Measurements from ENCODE around the gene DGKI.

DGKI gene

DNA sequence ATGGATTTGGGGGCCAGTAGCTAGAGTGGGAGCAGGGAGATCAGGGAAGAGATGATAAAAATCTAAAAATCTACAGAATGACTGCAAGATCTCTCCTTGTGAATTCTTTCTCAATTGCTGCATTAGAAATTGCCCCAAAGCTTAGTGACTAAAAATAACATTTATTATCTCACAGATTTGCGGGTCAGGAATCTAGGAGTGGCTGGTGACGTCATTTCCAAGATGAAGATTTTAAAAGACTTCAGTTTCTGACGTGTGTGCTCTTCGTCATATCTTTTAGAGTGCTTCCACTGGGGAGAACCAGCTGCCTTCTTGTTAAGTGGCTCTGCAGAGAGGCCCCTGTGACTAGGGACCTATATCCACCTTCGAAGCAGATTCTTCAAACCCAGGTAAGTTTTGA lies 112.6 kb downstream of the DGKI start:
- H3K4me3 ChIP-seq (ENCODE audit: low read length), result no peak overlapping the region
- no peaks in the 10 kb centered on the region for H3K4me1 ChIP-seq (ENCODE audit: low read length)
- no peaks in the 10 kb centered on the region for H3K36me3 ChIP-seq (replicated peaks; ENCODE audit: low read depth, low read length)
- no peak overlapping the region for H3K27ac ChIP-seq (ENCODE audit: low read length)
- no peaks in the 10 kb centered on the region for H3K27me3 ChIP-seq (ENCODE audit: low read depth, low read length)
- no peak overlapping the region for H3K9ac ChIP-seq (ENCODE audit: low read length)
- H3K79me2 ChIP-seq (ENCODE audit: low read length), result no peaks in the 10 kb centered on the region
- H3K4me2 ChIP-seq (ENCODE audit: low read length), result no peak overlapping the region
- H2AFZ ChIP-seq (ENCODE audit: low read depth, low read length), result no peak overlapping the region
- no peaks in the 10 kb centered on the region for H4K20me1 ChIP-seq (ENCODE audit: insufficient read depth, low read length)
- TF ChIP-seq, protein P1, sequence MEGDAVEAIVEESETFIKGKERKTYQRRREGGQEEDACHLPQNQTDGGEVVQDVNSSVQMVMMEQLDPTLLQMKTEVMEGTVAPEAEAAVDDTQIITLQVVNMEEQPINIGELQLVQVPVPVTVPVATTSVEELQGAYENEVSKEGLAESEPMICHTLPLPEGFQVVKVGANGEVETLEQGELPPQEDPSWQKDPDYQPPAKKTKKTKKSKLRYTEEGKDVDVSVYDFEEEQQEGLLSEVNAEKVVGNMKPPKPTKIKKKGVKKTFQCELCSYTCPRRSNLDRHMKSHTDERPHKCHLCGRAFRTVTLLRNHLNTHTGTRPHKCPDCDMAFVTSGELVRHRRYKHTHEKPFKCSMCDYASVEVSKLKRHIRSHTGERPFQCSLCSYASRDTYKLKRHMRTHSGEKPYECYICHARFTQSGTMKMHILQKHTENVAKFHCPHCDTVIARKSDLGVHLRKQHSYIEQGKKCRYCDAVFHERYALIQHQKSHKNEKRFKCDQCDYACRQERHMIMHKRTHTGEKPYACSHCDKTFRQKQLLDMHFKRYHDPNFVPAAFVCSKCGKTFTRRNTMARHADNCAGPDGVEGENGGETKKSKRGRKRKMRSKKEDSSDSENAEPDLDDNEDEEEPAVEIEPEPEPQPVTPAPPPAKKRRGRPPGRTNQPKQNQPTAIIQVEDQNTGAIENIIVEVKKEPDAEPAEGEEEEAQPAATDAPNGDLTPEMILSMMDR (IDR thresholded peaks at IDR 0.05; ENCODE audit: low read depth, low read length), result no peak
- no peak for TF ChIP-seq EZH2phosphoT487 (IDR thresholded peaks at IDR 0.05; ENCODE audit: low read depth)
- H3K9me3 ChIP-seq (ENCODE audit: insufficient read depth, low read length), result no peaks in the 10 kb centered on the region

DNA sequence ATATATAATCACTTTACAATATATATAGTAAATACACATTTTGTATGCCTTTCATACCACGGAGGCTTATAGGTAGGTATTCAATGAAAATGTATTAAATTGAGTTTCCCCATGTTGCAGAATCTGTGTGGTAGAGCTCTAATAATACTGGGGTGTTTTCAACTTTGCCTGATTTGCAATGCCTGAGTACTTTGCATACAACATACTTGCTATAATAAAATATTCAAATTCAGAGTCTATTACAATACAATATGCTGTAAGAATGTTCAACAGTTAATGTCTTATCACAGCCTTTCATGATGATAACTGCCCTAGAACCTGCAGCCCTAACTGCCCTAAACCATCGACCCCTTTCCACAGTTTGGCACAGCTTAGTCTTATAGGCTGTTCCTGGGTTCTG lies 114.6 kb downstream of the DGKI start:
- TF ChIP-seq, protein P1 (IDR thresholded peaks at IDR 0.05; ENCODE audit: low read depth, low read length), result no peak
- no peak for TF ChIP-seq EZH2phosphoT487 (IDR thresholded peaks at IDR 0.05; ENCODE audit: low read depth)
- no peaks in the 10 kb centered on the region for H3K27me3 ChIP-seq (ENCODE audit: low read depth, low read length)

DNA sequence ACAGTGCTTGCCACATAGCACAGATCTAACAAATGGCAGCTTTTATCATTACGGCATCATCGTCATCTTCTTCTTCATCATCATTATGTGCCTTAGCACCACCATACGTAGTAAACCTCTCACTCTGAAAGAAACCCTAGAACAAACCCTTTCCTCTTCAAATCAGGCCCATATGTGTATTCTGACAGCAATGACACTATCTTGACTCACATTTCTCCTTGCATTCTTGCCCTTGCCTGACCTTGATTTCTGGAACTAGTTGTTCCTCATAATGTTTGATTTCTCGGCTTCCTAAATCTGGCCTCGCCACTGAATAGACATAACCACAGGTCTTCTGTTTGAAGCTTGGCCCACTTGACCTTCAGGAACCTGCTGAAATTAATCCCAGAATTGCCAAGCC lies 115.3 kb downstream of the DGKI start:
- no peaks in the 10 kb centered on the region for H3K9me3 ChIP-seq (ENCODE audit: insufficient read depth, low read length)
- H3K9ac ChIP-seq (ENCODE audit: low read length), result no peak overlapping the region
- no peak overlapping the region for H3K4me3 ChIP-seq (ENCODE audit: low read length)
- H3K79me2 ChIP-seq (ENCODE audit: low read length), result no peaks in the 10 kb centered on the region
- H3K36me3 ChIP-seq (replicated peaks; ENCODE audit: low read depth, low read length), result no peaks in the 10 kb centered on the region
- no peak overlapping the region for H3K4me2 ChIP-seq (ENCODE audit: low read length)
- H4K20me1 ChIP-seq (ENCODE audit: insufficient read depth, low read length), result no peaks in the 10 kb centered on the region
- no peak overlapping the region for H3K27ac ChIP-seq (ENCODE audit: low read length)
- no peak overlapping the region for H2AFZ ChIP-seq (ENCODE audit: low read depth, low read length)
- no peak for TF ChIP-seq EZH2phosphoT487 (IDR thresholded peaks at IDR 0.05; ENCODE audit: low read depth)
- H3K4me1 ChIP-seq (ENCODE audit: low read length), result peaks cover 14% of the 10 kb centered on the region
- no peaks in the 10 kb centered on the region for H3K27me3 ChIP-seq (ENCODE audit: low read depth, low read length)

More for the DNA sequence above, 114.6 kb downstream of the DGKI start:
- H3K9me3 ChIP-seq (ENCODE audit: insufficient read depth, low read length), result no peaks in the 10 kb centered on the region
- no peaks in the 10 kb centered on the region for H3K79me2 ChIP-seq (ENCODE audit: low read length)
- H3K9ac ChIP-seq (ENCODE audit: low read length), result no peak overlapping the region
- peaks cover 10% of the 10 kb centered on the region for H3K4me1 ChIP-seq (ENCODE audit: low read length)
- no peak overlapping the region for H2AFZ ChIP-seq (ENCODE audit: low read depth, low read length)
- no peaks in the 10 kb centered on the region for H3K36me3 ChIP-seq (replicated peaks; ENCODE audit: low read depth, low read length)
- H3K27ac ChIP-seq (ENCODE audit: low read length), result no peak overlapping the region
- H4K20me1 ChIP-seq (ENCODE audit: insufficient read depth, low read length), result no peaks in the 10 kb centered on the region
- no peak overlapping the region for H3K4me3 ChIP-seq (ENCODE audit: low read length)
- no peak overlapping the region for H3K4me2 ChIP-seq (ENCODE audit: low read length)

DNA sequence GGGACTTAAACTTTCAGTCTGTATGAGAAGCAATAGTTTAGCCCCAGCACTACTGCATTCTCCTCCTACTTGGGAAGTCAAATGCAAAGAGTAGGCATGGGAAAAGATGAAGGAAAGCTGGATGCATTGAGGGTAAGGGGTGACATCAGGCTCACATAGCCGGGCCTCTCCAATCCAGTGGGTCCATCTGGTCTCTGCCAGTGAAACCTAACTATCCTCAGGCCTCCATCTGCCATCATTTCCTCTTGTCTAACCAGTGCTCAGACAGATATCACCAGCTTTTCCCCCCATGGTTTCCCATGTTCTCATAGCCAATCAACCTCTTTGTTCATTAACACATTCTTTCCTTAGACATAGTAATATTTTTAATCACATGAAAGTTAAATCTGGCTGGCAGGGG lies 118.3 kb downstream of the DGKI start:
- H3K9ac ChIP-seq (ENCODE audit: low read length), result no peak overlapping the region
- H4K20me1 ChIP-seq (ENCODE audit: insufficient read depth, low read length), result no peaks in the 10 kb centered on the region
- no peak overlapping the region for H3K4me3 ChIP-seq (ENCODE audit: low read length)
- no peak overlapping the region for H3K27ac ChIP-seq (ENCODE audit: low read length)
- H3K27me3 ChIP-seq (ENCODE audit: low read depth, low read length), result peaks cover 5% of the 10 kb centered on the region; the same call in 1 of the 2 replicates
- H3K36me3 ChIP-seq (replicated peaks; ENCODE audit: low read depth, low read length), result no peaks in the 10 kb centered on the region
- TF ChIP-seq, protein P1 (IDR thresholded peaks at IDR 0.05; ENCODE audit: low read depth, low read length), result no peak
- no peak for TF ChIP-seq EZH2phosphoT487 (IDR thresholded peaks at IDR 0.05; ENCODE audit: low read depth)
- no peak overlapping the region for H3K4me2 ChIP-seq (ENCODE audit: low read length)
- no peaks in the 10 kb centered on the region for H3K79me2 ChIP-seq (ENCODE audit: low read length)
- H3K4me1 ChIP-seq (ENCODE audit: low read length), result peaks cover 14% of the 10 kb centered on the region
- no peaks in the 10 kb centered on the region for H3K9me3 ChIP-seq (ENCODE audit: insufficient read depth, low read length)
- no peak overlapping the region for H2AFZ ChIP-seq (ENCODE audit: low read depth, low read length)

DNA sequence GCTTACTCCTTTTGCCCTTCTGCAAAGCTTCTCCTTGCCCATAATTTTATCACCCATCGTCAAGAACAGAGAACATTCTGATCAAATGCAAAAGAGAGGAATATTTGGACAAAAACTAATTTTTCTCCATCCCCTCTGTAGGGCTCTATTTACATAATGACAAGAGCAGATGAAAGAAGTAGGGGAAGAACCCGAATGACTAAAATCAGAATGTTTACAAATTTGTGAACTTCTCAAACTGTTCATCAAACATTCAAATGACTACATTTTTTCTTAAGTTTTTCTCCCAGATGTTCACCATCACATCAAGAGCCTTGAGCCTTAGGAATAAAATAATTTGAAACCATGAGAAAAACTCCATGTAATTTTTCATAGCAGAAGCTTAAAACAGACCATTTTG lies 119.4 kb downstream of the DGKI start:
- no peak overlapping the region for H3K27ac ChIP-seq (ENCODE audit: low read length)
- H3K4me2 ChIP-seq (ENCODE audit: low read length), result peak overlapping the region; percentile 42
- peaks cover 14% of the 10 kb centered on the region for H3K4me1 ChIP-seq (ENCODE audit: low read length)
- H3K4me3 ChIP-seq (ENCODE audit: low read length), result no peak overlapping the region
- no peaks in the 10 kb centered on the region for H3K9me3 ChIP-seq (ENCODE audit: insufficient read depth, low read length)
- no peaks in the 10 kb centered on the region for H3K79me2 ChIP-seq (ENCODE audit: low read length)
- TF ChIP-seq, protein P1 (IDR thresholded peaks at IDR 0.05; ENCODE audit: low read depth, low read length), result no peak
- no peak for TF ChIP-seq EZH2phosphoT487 (IDR thresholded peaks at IDR 0.05; ENCODE audit: low read depth)
- no peaks in the 10 kb centered on the region for H4K20me1 ChIP-seq (ENCODE audit: insufficient read depth, low read length)
- no peak overlapping the region for H2AFZ ChIP-seq (ENCODE audit: low read depth, low read length)
- peaks cover 5% of the 10 kb centered on the region; the same call in 1 of the 2 replicates for H3K27me3 ChIP-seq (ENCODE audit: low read depth, low read length)
- no peak overlapping the region for H3K9ac ChIP-seq (ENCODE audit: low read length)
- no peaks in the 10 kb centered on the region for H3K36me3 ChIP-seq (replicated peaks; ENCODE audit: low read depth, low read length)
